Vagina (tissue), 2 donors: Measurements from ENCODE around the gene UPF3A.

Experiments used
- POLR2A ChIP-seq, 2 donors: fragments of 450-650 bp; IDR thresholded peaks; one replicate each; pipeline ENCODE4 v1.6.1; 2017; ENCODE audit warnings: antibody characterized with exemption in 2 of 2, mild to moderate bottlenecking in 2 of 2, moderate library complexity in 2 of 2
- TF ChIP-seq, protein P1 (sequence below), 3 experiments: fragments of 450-650 bp in 2 of 3; fragments of 200-600 bp in 1 of 3; sonication (generic) in 1 of 3; IDR thresholded peaks; one replicate each; pipeline ENCODE4 v1.5.1; 2017 to 2019; ENCODE audit warnings: antibody characterized with exemption in 3 of 3, mild to moderate bottlenecking in 2 of 3, moderate library complexity in 2 of 3

DNA sequence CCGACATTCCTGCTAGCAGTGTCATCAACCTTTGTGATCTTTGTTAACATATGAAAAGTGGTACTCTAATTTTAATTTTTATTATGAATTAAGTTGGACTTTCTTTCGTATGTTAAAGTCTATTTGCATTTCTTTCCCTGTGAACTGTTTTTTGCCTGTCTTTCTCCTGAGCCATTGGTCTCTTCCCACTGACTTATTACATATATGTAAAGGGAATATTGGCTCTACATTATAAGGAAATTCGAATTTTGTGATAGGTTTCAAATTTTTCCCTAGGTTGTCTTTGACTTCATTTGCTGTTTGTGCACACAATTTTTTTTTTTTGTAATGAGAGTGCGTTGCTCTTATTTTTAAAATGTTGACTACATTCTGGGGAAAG lies 47.1 kb upstream of the UPF3A start:
- TF ChIP-seq, protein P1, sequence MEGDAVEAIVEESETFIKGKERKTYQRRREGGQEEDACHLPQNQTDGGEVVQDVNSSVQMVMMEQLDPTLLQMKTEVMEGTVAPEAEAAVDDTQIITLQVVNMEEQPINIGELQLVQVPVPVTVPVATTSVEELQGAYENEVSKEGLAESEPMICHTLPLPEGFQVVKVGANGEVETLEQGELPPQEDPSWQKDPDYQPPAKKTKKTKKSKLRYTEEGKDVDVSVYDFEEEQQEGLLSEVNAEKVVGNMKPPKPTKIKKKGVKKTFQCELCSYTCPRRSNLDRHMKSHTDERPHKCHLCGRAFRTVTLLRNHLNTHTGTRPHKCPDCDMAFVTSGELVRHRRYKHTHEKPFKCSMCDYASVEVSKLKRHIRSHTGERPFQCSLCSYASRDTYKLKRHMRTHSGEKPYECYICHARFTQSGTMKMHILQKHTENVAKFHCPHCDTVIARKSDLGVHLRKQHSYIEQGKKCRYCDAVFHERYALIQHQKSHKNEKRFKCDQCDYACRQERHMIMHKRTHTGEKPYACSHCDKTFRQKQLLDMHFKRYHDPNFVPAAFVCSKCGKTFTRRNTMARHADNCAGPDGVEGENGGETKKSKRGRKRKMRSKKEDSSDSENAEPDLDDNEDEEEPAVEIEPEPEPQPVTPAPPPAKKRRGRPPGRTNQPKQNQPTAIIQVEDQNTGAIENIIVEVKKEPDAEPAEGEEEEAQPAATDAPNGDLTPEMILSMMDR (IDR thresholded peaks at IDR 0.05): no peak
- TF ChIP-seq POLR2A (IDR thresholded peaks at IDR 0.05): no peak
